HAP-1 (cell line): ENCODE results near the gene ARHGAP35.

Source experiments
- DNase-seq, 2 experiments: peaks; one replicate each; pipeline ENCODE4 v3.0.0-alpha.2; 2016 to 2020; ENCODE audit warnings: low spot score in 2 of 2
- H3K27me3 ChIP-seq: fragments of 250-450 bp; sonication (Bioruptor Pico); 2 replicates; pipeline ENCODE4 v1.5.1; 2020; ENCODE audit warnings: low read depth, mild to moderate bottlenecking, moderate library complexity
- H3K36me3 ChIP-seq: fragments of 250-450 bp; sonication (Bioruptor Pico); replicated peaks from 2 replicates; pipeline ENCODE4 v1.5.1; 2020; ENCODE audit warnings: mild to moderate bottlenecking
- H3K4me1 ChIP-seq: fragments of 250-450 bp; sonication (Bioruptor Pico); 2 replicates; pipeline ENCODE4 v1.5.1; 2020; ENCODE audit warnings: mild to moderate bottlenecking
- H3K4me3 ChIP-seq: fragments of 250-450 bp; sonication (Bioruptor Pico); 2 replicates; pipeline ENCODE4 v1.5.1; 2020; ENCODE audit warnings: mild to moderate bottlenecking, moderate library complexity
- H3K9me3 ChIP-seq: fragments of 250-450 bp; sonication (Bioruptor Pico); 2 replicates; pipeline ENCODE4 v1.5.1; 2020; ENCODE audit warnings: mild to moderate bottlenecking, moderate library complexity
- in situ Hi-C: fragments of 300-500 bp; cut with MboI; formaldehyde crosslinking; loops from 3 replicates; pipeline ENCODE4 v1.14.3; 2020; ENCODE audit warnings: low sequenced_read_pairs, inconsistent platforms, mixed read lengths

Gene ARHGAP35

DNA sequence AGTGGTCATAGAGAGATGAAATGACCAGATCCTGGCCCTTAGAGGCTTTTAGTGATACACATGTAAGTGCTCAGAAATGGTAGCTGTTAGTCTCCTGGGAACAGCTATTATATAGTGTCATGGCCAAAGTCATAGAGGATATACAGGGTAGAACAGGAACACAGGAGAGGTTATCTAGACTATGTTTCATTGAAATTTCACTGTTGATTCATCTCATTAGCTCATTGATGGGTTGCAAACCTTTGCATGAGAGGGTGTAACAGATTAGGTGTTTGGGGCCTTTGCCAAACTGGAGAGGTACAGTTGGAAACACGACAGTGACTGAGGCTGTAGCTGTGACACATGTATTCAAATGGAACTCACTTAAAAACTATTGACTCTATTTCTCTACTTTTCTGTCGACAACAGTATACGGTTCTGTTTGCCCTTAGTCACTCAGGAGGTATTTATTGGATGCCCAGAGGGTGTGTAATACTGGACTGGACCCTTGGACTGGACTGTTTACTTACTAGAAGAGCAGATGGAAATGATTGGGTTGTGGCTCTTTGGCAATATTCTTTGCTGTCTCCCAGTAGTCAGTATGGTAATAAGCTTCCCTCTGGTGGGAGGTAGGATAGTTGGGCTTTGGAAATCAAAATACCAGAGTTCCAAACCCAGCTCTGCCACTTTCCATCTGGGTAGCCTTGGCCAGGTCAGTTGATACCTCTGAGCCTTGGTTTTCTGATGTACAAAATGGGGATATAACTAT is 29.8 kb downstream of the ARHGAP35 start:
- H3K36me3 ChIP-seq = no peaks in the 10 kb centered on the region; the same call in 1 of the 2 replicates
- in situ Hi-C loops = no loop called here
- peaks cover 18% of the 10 kb centered on the region for H3K4me1 ChIP-seq
- DNase-seq = no peak
- no peaks in the 10 kb centered on the region for H3K9me3 ChIP-seq
- no peaks in the 10 kb centered on the region for H3K27me3 ChIP-seq
- H3K4me3 ChIP-seq = no peak overlapping the region

DNA sequence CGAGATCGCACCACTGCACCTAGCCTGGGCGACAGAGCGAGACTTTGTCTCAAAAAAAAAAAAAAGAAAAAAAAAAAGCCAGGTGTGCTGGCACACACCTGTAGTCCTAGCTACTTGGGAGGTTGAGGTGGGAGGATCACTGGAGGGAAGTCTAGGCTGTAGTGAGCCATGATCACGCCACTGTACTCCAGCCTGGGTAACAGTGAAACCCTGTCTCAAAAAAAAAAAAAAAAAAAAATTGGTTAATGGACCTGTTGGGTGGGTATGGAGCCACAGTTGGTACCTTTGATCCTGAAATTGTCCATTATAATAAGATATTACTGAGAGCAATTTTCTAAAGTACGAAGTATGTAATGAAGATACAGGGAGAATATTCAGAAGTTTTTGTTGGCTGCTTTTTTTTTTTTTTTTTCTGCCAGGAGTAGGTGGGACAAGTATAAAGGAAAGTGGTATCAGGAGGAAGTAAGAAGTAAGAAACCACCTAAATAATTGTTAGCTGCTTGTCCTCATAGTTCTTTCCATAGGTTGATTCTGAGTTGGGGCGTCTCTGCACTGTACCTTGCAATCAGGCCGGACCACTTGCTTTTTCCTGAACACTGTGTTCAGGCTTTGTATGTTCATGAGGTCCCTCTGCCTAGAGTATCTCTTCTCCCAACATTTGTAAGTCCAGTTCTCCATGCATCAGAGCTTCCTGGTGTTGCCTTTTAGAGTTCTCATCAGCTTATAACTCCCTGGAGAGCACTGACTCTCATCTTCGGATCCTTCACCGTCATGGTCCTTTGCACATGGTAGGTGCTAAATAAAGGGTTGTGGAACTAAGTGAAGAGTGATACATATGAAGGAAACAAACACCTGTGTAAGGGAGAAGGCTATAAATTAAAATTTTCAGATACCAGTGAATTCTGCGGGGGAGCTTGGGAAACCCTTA is 31.7 kb downstream of the ARHGAP35 start:
- H3K9me3 ChIP-seq = no peaks in the 10 kb centered on the region
- H3K4me1 ChIP-seq = peaks cover 16% of the 10 kb centered on the region
- H3K27me3 ChIP-seq = no peaks in the 10 kb centered on the region
- no peak for DNase-seq
- no peak overlapping the region for H3K4me3 ChIP-seq
- in situ Hi-C loops = no loop called here
- H3K36me3 ChIP-seq = no peaks in the 10 kb centered on the region; the same call in 1 of the 2 replicates

DNA sequence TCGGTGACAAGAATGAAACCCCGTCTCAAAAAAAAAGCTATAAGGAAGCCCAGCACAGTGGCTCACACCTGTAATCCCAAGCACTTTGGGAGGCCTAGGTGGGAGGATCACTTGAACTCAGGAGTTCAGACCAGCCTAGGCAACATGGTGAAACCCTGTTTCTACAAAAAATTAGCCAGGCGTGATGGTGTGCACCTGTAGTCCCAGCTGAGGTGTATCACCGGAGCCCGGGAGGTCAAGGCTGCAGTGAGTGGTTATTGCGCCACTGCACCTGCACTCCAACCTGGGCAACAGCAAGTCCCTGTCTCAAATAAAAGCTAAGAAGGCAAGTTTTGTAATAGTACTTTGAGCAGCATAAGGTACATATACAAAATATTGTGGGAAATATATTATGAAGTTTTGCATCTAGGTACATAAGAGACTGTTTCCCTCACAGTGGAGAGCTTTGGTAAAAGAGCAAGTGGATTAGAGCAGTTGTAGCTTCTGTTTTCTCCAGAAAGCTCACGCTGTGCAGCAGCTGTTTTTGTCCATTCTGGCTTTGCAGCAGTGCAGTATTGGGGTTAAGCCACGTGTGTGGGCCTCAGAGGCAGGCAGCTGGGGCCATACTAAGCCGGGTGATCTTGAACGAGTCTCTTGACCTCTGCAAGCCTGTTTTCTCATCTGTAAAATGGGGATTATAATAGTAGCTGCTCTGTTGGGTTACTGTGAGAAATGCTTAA is 35.4 kb downstream of the ARHGAP35 start:
- no peak for DNase-seq
- in situ Hi-C loops = no loop called here
- Histone ChIP-seq H3K4me1 (peaks cover 9% of the 10 kb centered on the region), H3K36me3 (no peaks in the 10 kb centered on the region), H3K9me3 (no peaks in the 10 kb centered on the region), H3K4me3 (no peak overlapping the region), H3K27me3 (no peaks in the 10 kb centered on the region)

- Histone ChIP-seq H3K36me3 (no peaks in the 10 kb centered on the region), H3K4me1 (peaks cover 6% of the 10 kb centered on the region), H3K9me3 (no peaks in the 10 kb centered on the region), H3K4me3 (no peak overlapping the region), H3K27me3 (no peaks in the 10 kb centered on the region)
- DNase-seq = no peak
- in situ Hi-C loops = no loop called here
These were observed 37.9 kb downstream of the ARHGAP35 start for GRCh38 chr19:46898731-46899130.

- no peaks in the 10 kb centered on the region for H3K9me3 ChIP-seq
- H3K36me3 ChIP-seq = no peaks in the 10 kb centered on the region
- no peaks in the 10 kb centered on the region for H3K27me3 ChIP-seq
- DNase-seq = no peak
- no peak overlapping the region for H3K4me3 ChIP-seq
- peaks cover 5% of the 10 kb centered on the region for H3K4me1 ChIP-seq
- in situ Hi-C loops = no loop called here
These were observed 39.5 kb downstream of the ARHGAP35 start for GRCh38 chr19:46900341-46900740.

GRCh38 chr19:46901701-46902401 is 41.1 kb downstream of the ARHGAP35 start:
- Histone ChIP-seq H3K9me3 (no peaks in the 10 kb centered on the region), H3K36me3 (no peaks in the 10 kb centered on the region), H3K4me3 (no peak overlapping the region), H3K4me1 (peaks cover 5% of the 10 kb centered on the region), H3K27me3 (no peaks in the 10 kb centered on the region)
- no peak for DNase-seq
- in situ Hi-C loops = no loop called here

DNA sequence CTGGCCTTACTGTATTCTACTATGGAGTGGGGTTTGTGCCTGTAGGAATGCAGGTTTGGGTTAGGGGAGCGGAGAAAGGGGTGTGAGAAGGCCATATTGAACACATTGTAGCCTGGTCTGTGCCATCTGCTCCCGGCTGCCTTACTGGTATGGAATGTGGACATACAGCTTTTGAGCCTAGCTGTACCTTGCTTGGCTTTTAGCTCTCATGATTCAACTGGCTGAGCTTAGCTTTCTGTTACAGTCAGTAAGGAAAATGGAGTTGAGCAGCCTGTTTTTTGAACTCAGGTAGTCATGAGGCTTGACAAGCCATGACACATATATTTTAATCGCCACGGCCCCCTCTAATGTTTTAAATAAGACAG is 41.6 kb downstream of the ARHGAP35 start:
- no peak for DNase-seq
- in situ Hi-C loops = no loop called here

DNA sequence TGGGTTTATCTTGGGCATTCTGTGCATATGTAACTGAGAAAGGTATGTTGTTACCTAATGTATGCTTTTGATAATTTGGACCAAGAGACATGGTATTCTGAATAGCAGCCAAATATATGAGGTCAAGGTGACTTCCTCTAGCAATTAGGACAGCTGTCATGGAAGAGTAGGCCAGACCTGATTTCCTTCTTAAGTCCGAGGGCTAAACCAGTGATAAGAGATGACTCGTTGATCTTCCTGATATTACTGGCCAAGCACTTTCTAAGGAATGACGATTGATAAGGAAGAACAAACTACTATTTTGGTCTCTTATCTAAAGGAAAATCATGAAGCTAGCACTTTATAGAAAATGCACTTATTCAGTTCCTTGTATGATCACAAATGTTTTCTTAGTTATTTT is 42.7 kb downstream of the ARHGAP35 start:
- H3K4me1 ChIP-seq = peaks cover 9% of the 10 kb centered on the region

More for the DNA sequence above, 41.6 kb downstream of the ARHGAP35 start:
- Histone ChIP-seq H3K27me3 (no peaks in the 10 kb centered on the region), H3K4me3 (no peak overlapping the region), H3K36me3 (no peaks in the 10 kb centered on the region), H3K4me1 (peaks cover 5% of the 10 kb centered on the region), H3K9me3 (no peaks in the 10 kb centered on the region)

GRCh38 chr19:46904114-46905060 is 43.6 kb downstream of the ARHGAP35 start:
- Histone ChIP-seq H3K36me3 (no peaks in the 10 kb centered on the region), H3K4me1 (peaks cover 9% of the 10 kb centered on the region), H3K9me3 (no peaks in the 10 kb centered on the region), H3K27me3 (no peaks in the 10 kb centered on the region), H3K4me3 (no peak overlapping the region)
- in situ Hi-C loops = no loop called here
- DNase-seq = no peak

More for the DNA sequence above, 42.7 kb downstream of the ARHGAP35 start:
- DNase-seq = no peak
- in situ Hi-C loops = no loop called here
- Histone ChIP-seq H3K9me3 (no peaks in the 10 kb centered on the region), H3K36me3 (no peaks in the 10 kb centered on the region), H3K27me3 (no peaks in the 10 kb centered on the region), H3K4me3 (no peak overlapping the region)

- H3K4me3 ChIP-seq = no peak overlapping the region
- in situ Hi-C loops = no loop called here
- no peaks in the 10 kb centered on the region for H3K9me3 ChIP-seq
- H3K27me3 ChIP-seq = no peaks in the 10 kb centered on the region
- no peak for DNase-seq
- H3K4me1 ChIP-seq = peaks cover 16% of the 10 kb centered on the region
- no peaks in the 10 kb centered on the region for H3K36me3 ChIP-seq
These were observed 45.4 kb downstream of the ARHGAP35 start for GRCh38 chr19:46906221-46906620.

DNA sequence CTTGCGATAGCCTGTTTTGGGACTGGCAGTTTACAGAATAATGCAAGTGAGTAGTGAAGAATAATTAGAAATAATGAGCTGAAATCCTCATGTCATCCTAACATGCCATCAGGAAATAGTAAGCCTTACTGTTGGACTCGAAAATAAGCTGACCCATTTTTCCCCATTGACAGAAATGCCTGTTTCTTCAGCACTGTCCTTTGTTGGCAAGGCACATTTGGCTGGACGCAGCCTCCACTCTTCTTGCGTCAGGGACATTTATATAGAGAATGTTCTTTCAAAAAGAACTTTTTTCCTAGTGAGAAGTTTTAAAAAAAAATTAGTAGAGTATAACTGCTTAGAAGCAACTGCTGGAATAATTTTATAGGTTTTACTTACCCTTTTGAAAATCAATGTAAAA is 47.1 kb downstream of the ARHGAP35 start:
- H3K27me3 ChIP-seq = no peaks in the 10 kb centered on the region
- peaks cover 31% of the 10 kb centered on the region for H3K4me1 ChIP-seq
- no peak for DNase-seq
- H3K9me3 ChIP-seq = no peaks in the 10 kb centered on the region
- H3K36me3 ChIP-seq = no peaks in the 10 kb centered on the region
- no peak overlapping the region for H3K4me3 ChIP-seq
- in situ Hi-C loops = no loop called here

DNA sequence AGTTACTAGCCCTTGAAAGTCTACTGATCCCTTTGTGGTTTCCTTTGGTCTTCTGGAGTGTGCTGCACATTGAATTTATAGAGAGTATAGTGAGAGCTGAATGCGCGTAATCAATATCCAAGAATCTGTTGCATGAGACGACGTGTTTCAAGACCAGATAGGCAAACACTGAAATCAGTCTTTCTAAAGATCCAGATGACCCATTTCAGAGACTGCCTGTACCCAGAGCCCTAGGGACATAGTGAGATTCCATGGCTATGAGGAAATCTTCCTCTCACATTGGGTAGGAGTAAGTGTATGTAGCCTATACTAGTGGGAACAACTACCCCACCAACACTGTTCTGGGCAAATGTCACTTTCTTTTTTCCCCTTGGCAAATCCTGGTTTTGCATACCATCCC is 48.6 kb downstream of the ARHGAP35 start:
- Histone ChIP-seq H3K27me3 (no peaks in the 10 kb centered on the region), H3K4me1 (peaks cover 42% of the 10 kb centered on the region), H3K4me3 (no peak overlapping the region), H3K9me3 (no peaks in the 10 kb centered on the region), H3K36me3 (no peaks in the 10 kb centered on the region)
- no peak for DNase-seq
- in situ Hi-C loops = no loop called here
